SU-DHL-6 (cell line): Measurements from ENCODE around the gene SNED1.

ENCODE experiments used
- H2AFZ ChIP-seq: fragments of 200-600 bp; sonication (generic); 2 replicates; pipeline ENCODE4 v1.6.1; 2014; ENCODE audit warnings: low read depth, mild to moderate bottlenecking, moderate library complexity, mixed read lengths, antibody characterized with exemption, low read length; ENCODE audit not compliant: severe bottlenecking
- H3F3A ChIP-seq: fragments of 200-600 bp; shearing (Covaris generic); 2 replicates; pipeline ENCODE4 v1.6.0; 2016; ENCODE audit warnings: antibody characterized with exemption, mild to moderate bottlenecking; ENCODE audit not compliant: insufficient read depth
- H3K27ac ChIP-seq: fragments of 200-600 bp; sonication (generic); 2 replicates; pipeline ENCODE4 v1.5.1; 2016; ENCODE audit warnings: low read depth, mild to moderate bottlenecking, low read length, moderate library complexity, mixed read lengths
- H3K27me3 ChIP-seq: fragments of 200-600 bp; sonication (generic), shearing (Covaris generic); 2 replicates; pipeline ENCODE4 v1.6.0; 2014; ENCODE audit warnings: mild to moderate bottlenecking, low read length
- H3K36me3 ChIP-seq: fragments of 200-600 bp; sonication (generic); 2 replicates; pipeline ENCODE4 v1.6.1; 2014; ENCODE audit warnings: mild to moderate bottlenecking, low read length, mixed read lengths
- H3K4me2 ChIP-seq: fragments of 300-600, 200-600 bp; shearing (Covaris generic), sonication (generic); 2 replicates; pipeline ENCODE4 v1.6.0; 2014; ENCODE audit warnings: low read length, low read depth, mild to moderate bottlenecking; ENCODE audit not compliant: poor library complexity, severe bottlenecking
- H3K4me3 ChIP-seq: fragments of 200-600 bp; sonication (generic); 2 replicates; pipeline ENCODE4 v1.5.1; 2014; ENCODE audit warnings: antibody characterized with exemption, low read length, mild to moderate bottlenecking, mixed read lengths; ENCODE audit not compliant: insufficient read depth, poor library complexity, severe bottlenecking
- H3K79me2 ChIP-seq: fragments of 200-600 bp; sonication (generic); 2 replicates; pipeline ENCODE4 v1.6.1; 2014; ENCODE audit warnings: mild to moderate bottlenecking, low read length, moderate library complexity; ENCODE audit not compliant: insufficient read depth
- H3K9ac ChIP-seq: fragments of 200-600 bp; sonication (generic); 2 replicates; pipeline ENCODE4 v1.7.0; 2014; ENCODE audit warnings: mild to moderate bottlenecking, low read length
- H3K9me2 ChIP-seq: fragments of 200-600 bp; sonication (generic); replicated peaks from 2 replicates; pipeline ENCODE4 v1.6.1; 2014; ENCODE audit warnings: low read length; ENCODE audit not compliant: insufficient read depth
- H3K9me3 ChIP-seq: fragments of 200-600 bp; sonication (generic); 2 replicates; pipeline ENCODE4 v1.6.1; 2014; ENCODE audit warnings: low read length, mixed read lengths; ENCODE audit not compliant: insufficient read depth
- H4K20me1 ChIP-seq: fragments of 200-600 bp; sonication (generic); 2 replicates; pipeline ENCODE4 v1.6.1; 2014; ENCODE audit warnings: low read depth, mild to moderate bottlenecking, antibody characterized with exemption, low read length, moderate library complexity, mixed read lengths
- EZH2phosphoT487 ChIP-seq: fragments of 200-600 bp; sonication (generic), shearing (Covaris generic); conservative IDR thresholded peaks from 2 replicates; pipeline ENCODE4 v1.6.1; 2018; ENCODE audit warnings: mild to moderate bottlenecking, antibody characterized with exemption, low read length, moderate library complexity, mixed read lengths
- TF ChIP-seq, protein P1 (sequence below): fragments of 200-600 bp; sonication (generic); IDR thresholded peaks from one replicate; pipeline ENCODE4 v1.5.1; 2017; ENCODE audit warnings: antibody characterized with exemption, mild to moderate bottlenecking, low read length, moderate library complexity; ENCODE audit not compliant: insufficient read depth, poor library complexity, severe bottlenecking

SNED1 gene

DNA sequence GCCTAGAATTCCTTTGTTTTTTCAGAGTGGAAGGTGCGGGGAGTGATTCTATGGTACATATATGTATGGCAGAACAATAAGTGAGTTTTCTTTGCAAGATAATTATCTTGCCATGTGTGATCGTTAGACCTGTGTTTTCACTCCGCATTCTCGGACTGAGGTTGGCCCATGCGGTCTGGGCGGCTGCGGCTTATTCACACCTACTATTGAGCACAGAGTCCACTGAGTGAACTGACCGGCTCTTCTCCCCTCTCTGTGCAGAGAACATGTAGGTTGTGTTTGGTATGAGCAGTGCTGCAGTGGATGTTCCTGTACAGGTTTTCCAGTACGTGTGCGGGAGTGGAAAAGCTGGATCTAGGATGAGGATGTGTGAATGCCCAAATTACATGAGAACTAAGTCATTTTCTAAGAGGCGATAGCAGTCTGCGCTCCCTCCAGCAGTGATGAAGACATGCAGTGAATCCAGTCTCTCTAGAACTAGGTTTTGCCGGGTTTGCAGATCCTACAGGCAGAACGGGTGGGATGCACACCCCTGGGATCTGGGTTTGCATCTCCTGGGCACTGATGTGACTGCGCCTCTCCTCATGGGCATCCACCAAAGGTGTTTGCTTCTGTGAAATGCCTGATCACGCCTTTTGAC, 76.6 kb downstream of the SNED1 start:
- no peak overlapping the region for H3K4me3 ChIP-seq
- H3K79me2 ChIP-seq: no peaks in the 10 kb centered on the region
- no peak overlapping the region for H3K27ac ChIP-seq
- H3K4me2 ChIP-seq: no peak overlapping the region
- H2AFZ ChIP-seq: no peak overlapping the region
- TF ChIP-seq, protein P1, sequence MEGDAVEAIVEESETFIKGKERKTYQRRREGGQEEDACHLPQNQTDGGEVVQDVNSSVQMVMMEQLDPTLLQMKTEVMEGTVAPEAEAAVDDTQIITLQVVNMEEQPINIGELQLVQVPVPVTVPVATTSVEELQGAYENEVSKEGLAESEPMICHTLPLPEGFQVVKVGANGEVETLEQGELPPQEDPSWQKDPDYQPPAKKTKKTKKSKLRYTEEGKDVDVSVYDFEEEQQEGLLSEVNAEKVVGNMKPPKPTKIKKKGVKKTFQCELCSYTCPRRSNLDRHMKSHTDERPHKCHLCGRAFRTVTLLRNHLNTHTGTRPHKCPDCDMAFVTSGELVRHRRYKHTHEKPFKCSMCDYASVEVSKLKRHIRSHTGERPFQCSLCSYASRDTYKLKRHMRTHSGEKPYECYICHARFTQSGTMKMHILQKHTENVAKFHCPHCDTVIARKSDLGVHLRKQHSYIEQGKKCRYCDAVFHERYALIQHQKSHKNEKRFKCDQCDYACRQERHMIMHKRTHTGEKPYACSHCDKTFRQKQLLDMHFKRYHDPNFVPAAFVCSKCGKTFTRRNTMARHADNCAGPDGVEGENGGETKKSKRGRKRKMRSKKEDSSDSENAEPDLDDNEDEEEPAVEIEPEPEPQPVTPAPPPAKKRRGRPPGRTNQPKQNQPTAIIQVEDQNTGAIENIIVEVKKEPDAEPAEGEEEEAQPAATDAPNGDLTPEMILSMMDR: no peak
- no peak for TF ChIP-seq EZH2phosphoT487
- H4K20me1 ChIP-seq: no peaks in the 10 kb centered on the region
- H3K9me3 ChIP-seq: no peaks in the 10 kb centered on the region
- H3K9ac ChIP-seq: no peak overlapping the region
- no peaks in the 10 kb centered on the region for H3K27me3 ChIP-seq
- no peaks in the 10 kb centered on the region for H3F3A ChIP-seq
- no peaks in the 10 kb centered on the region for H3K36me3 ChIP-seq
- H3K9me2 ChIP-seq: no peaks in the 10 kb centered on the region

DNA sequence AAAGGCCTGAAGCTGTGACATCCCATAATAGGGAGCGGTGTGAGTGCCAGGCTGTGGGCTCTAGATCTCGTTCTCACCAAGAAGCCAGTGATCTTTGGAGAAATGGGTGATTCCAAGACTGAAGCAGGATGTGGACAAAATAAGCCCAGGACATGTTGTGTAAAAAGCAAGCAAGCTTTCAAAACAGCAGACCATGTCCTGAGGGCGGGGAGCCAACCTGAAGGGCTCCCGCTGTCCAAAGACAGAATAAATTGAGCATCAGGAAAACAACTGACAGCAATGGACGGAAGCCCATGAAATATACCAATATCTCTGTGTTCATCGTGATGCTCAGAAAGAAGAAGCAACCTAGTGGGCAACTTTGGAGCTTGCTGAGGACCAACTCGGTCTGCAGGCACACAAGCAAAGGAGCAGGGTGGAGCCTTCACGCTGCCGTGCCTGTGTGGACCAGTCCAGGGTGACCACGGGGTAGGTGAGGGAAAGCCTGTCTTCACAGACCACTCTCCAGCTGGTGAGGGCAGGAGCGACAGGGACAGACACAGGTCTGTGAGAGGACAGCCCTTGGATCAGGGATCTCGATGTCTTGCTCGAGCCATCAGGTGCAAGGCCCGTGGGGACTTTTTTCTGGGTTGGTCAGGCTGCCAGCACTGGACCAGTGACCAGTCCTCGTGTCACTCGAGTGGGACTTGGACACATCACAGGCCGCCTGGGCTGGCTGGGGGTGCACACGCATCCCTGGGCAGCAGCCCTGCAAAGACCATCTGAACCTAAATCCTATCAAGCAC, 82.2 kb downstream of the SNED1 start:
- Histone ChIP-seq H3K36me3 (no peaks in the 10 kb centered on the region), H3K27me3 (no peaks in the 10 kb centered on the region), H3K9ac (no peak overlapping the region), H3K4me2 (no peak overlapping the region), H3K9me2 (no peaks in the 10 kb centered on the region), H3K27ac (no peak overlapping the region), H3K4me3 (no peak overlapping the region), H3K9me3 (no peaks in the 10 kb centered on the region), H3F3A (no peaks in the 10 kb centered on the region), H3K79me2 (no peaks in the 10 kb centered on the region), H2AFZ (no peak overlapping the region), H4K20me1 (no peaks in the 10 kb centered on the region)
- TF ChIP-seq, protein P1: no peak
- no peak for TF ChIP-seq EZH2phosphoT487

DNA sequence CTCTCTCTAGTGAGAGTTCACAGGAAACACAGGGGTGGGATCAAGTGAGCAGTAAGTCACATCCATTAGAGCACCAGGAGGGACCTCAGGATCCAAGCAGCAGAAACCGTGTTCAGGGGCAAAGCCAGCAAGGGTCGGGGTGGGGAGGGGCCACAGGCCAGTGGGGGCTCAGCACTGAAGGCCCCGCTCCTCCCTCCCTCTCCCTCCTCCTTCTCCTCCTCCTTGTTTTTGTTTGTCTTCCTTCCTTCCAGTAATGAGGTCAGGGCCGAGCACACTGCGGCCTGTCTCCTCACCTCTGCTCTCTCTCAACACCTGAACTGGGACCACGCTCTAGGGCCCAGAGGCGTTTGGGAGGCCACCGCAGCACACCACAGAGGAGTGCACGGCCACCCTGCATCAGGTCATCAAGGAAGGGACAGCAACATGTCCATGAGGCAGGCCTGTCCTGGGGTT, 82.8 kb downstream of the SNED1 start:
- no peaks in the 10 kb centered on the region for H3K9me2 ChIP-seq
- H3K4me3 ChIP-seq: no peak overlapping the region
- H4K20me1 ChIP-seq: no peaks in the 10 kb centered on the region
- H3K4me2 ChIP-seq: no peak overlapping the region
- no peaks in the 10 kb centered on the region for H3K79me2 ChIP-seq
- H2AFZ ChIP-seq: no peak overlapping the region
- no peak overlapping the region for H3K27ac ChIP-seq
- no peaks in the 10 kb centered on the region for H3K9me3 ChIP-seq
- no peak overlapping the region for H3K9ac ChIP-seq
- H3K36me3 ChIP-seq: no peaks in the 10 kb centered on the region
- H3K27me3 ChIP-seq: no peaks in the 10 kb centered on the region
- H3F3A ChIP-seq: no peaks in the 10 kb centered on the region
- TF ChIP-seq, protein P1: no peak
- no peak for TF ChIP-seq EZH2phosphoT487
